EL (cell line): ENCODE data around the gene FHL1.

Experiments used
- DNase-seq: peaks from one replicate; pipeline ENCODE4 v3.0.0-alpha.2; 2016

FHL1 gene

GRCh38 chrX:136190038-136190713 is 42.8 kb downstream of the FHL1 start:
- no peak for DNase-seq

- no peak for DNase-seq
Observed at GRCh38 chrX:136191171-136191570, 43.8 kb downstream of the FHL1 start.

DNA sequence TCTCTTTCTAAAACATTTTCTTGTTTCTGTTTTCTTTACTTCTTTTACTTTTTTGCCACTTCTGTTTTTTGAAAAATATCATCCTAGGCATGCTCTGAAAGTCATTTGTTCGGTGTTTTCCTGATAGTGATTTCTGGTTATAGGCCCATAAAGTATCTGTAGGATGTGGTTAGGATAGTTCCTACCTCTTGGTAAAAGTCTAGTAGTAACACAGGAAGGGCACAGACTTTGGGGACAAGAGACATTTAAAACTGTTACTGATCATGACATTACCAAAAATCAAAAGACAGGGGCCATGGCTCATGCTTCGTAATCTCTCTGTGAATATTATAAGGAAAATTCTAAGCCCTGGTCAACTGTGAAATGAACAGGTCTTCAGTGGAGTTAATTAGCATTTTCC is 44.8 kb downstream of the FHL1 start:
- no peak for DNase-seq

DNA sequence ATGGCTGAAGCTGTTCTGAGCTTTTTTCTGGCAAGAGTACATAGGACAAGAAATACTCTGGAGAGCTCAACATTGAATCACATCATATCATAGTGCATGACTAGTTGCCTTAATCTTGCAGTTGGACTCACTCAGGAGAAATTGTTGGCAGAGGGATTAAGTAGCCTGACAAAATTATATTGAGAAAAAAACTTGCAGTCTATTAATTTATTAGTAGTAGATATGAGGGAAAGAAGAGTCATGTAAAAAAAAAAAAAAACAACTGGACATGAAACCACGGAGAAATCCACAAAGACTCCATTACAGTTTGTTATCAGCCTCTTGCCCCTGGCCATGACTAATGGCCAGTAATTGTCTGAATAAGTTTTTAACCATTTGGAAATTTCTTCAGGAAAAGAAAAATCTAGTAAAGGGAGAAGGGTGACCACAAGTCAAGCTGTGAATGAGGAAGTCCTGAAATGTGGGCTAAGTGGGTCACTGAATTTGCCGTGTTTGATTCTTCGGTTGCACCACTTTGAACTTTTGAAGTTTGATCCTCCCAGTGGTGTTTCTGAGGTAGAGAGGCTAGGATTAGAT is 45.6 kb downstream of the FHL1 start:
- DNase-seq, result peak; percentile 65

DNA sequence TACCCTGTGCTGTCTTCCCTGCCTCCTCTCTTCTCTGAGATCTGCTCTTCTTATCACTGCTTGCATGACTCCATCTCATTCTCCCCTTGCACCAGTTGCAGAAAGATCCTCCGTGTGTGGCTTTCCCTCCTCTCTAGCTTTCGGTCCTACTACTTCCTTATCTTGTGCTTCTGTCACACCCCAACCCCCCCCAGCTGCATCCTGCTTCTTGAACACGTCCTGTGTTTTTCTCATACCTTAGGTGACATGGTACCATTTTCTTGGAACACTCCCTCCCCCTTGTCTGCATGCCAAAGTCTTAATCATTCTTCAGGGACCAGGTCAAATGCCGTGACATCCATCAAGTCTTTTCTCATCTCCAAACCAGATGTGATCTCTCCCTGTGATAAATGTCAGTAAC is 46.4 kb downstream of the FHL1 start:
- DNase-seq, result no peak

DNA sequence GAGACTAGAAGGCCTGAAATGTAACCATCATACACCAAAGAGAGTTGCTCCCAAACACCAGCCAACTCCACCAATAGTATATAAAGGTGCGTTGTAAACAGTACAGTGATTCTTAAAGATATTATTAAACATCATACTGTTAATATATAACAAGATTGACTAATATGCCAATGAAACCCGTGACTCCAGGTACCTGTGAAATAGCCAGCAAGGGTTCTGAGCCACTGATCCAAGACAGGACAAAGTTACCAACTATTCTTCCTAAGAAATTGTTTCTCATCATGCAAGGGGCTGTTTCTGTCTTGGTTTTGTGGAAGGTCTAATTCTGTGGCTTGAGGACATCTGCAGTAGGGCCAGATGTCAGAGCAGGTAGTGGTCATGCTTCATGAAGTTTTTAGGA is 47.2 kb downstream of the FHL1 start:
- no peak for DNase-seq

- DNase-seq, result no peak
Observed at GRCh38 chrX:136195247-136195646, 47.9 kb downstream of the FHL1 start.

GRCh38 chrX:136196691-136197155 is 49.4 kb downstream of the FHL1 start:
- DNase-seq, result peak; percentile 70

DNA sequence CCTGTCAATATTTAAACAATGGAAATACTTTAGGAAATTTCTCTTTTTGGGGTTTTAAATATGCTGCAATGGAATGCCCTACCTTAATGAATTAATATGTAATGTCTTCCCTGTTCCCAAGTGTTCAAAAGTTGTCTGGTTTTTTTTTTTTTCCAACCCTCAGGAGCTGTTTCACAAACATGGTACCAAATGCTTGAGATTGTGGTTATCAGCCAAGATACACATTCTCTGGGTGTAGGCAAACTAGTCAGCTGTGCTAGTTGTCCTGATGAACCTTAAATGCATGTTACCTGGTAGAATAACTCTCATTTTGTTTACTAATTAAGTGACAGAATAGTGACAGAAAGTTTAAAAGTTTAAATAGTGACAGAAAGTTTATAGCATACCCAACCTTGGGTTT is 50.7 kb downstream of the FHL1 start:
- no peak for DNase-seq

DNA sequence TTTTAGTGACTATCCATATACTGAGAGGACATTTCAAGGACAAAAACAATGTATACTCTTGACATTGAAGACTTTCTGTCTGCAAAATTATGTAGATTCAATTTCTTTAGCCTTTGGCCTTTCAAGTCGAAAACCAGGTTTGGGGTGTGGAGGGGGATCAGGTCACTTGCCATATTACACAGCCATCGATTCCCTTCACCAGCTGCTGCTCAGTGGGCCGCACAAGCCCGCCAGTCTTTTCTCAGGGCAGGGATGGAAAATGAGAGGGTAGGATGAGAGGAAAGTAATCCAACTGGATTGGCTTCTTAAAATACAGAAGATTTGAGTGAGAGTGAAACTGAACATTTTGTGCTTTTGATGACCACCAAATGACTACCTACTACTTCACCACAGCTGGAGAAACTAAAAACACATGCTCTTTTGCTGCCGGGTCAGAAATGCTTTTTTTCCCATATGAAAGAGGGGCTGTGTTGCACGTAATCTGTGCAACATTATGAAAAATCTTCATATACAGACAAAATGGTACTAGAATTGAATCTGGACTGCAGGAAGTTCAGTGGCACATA is 51.4 kb downstream of the FHL1 start:
- no peak for DNase-seq

DNA sequence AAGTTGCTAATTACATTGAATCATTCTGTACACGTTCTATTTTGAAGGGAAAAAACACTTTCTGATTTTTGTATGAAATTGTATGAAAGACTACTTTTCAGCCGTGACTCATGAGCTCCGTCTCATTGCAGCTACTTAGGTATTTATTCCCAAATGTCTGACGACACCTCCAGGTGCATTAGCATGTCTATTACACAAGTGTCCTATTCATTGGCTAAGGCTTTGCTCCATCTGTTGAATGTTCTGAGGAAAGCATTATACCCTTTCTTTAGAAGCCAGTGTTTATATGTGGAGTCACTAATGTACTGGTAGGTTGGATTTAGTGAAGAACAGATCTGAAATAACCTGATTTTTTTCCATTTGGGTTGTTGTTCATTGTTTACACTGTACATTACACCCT is 52.0 kb downstream of the FHL1 start:
- no peak for DNase-seq

DNA sequence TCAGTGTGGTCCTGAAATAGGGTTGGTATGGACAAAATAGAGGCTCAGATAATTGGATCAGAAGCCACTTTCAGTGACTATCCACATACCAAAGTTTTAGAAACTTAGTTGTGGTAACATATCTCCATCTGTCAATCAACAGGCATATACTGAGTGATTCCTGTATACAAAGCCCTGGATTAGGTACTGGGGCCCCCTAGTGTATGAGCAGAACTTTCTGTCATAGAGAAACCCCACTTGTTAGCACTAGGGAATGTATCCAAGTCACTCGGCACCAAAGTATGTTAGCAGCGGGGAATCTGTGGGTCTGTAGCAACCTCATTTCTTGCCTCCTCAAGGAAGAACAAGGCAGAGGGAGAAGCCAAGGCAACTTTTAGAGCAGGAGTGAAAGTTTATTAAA is 53.1 kb downstream of the FHL1 start:
- DNase-seq, result peak; percentile 59

GRCh38 chrX:136201601-136202000 is 54.3 kb downstream of the FHL1 start:
- no peak for DNase-seq

DNA sequence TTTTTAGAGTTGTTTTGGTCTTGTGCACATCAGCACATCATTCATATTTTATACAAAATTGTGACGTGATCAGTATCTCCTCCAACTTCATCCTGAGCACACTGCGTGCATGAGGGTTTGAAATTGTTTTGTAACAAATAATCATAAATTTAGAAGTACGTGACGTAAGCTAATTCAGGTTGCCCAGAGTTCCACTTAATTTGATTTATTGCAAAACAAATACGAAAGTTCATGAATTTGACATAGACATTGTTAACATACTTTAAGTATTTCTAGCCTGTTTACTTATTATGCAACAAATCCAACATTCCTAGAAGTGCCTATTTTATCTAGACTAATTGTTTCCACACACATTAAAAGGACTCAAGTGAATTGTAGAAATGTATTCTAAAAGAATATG is 55.6 kb downstream of the FHL1 start:
- peak; percentile 72 for DNase-seq

DNA sequence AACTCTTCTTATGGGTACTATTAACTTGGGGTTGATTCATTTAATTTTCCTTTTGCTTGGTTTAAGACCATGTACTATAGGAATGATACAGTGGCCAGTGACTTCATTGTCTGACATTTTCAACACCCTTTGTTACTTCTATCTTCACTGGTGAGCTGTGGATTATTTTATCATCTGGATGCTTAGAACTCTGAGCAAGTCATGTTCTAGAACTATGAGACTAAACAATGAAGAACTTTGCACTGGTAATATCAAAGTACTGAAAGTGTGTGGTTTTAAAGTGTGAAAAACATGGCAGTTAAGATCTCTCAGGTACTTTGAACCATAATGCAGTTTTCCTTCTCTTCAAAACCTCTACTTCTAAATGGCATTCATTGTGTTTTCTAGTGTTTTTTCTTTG is 56.1 kb downstream of the FHL1 start:
- no peak for DNase-seq

- no peak for DNase-seq
Observed at GRCh38 chrX:136203951-136204350, 56.6 kb downstream of the FHL1 start.

DNA sequence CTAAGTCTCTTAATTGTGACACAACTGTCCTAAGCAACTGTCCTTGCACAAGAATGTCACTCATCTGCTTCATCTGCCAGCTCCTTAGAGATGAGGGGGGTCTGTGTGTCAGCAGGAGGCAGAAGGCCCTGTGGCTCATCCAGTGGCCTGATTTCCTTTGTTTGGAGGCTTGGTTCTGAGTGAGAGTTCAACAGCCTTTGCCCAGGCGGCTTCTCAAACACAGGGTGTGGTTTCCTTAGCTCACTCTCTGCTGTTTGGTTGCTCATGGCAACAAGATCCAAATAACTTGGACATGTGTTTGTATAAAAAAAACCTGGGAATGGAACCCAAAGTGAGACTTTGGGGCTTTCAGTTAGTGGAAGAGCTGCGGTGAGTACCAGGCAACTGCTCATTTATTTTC is 57.2 kb downstream of the FHL1 start:
- DNase-seq, result peak; percentile 57

DNA sequence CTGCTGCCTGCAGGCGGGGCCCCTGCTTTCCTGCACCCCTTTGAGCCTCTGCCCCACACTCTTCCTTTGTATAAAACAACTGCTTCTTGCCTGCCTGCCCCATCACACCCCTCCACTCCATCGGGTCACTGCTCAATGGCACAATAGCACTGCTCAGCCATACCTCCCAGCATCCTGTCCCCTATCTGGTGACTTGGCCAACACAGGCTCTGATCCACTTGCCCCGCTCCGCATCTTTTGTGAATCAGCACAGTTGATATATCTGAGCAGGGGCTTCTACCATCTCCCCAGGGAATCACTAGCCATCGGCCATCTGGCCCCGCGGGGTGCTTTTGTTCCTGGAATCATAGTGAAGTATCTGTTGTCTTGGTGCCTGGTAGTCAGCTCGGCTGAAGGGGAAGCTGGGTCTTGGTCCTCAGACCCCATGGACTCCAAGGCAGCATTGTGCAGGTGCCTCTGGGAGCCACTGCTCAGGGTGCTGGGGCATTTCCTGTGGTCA is 58.6 kb downstream of the FHL1 start:
- no peak for DNase-seq

- DNase-seq, result no peak
Observed at GRCh38 chrX:136206916-136207315, 59.6 kb downstream of the FHL1 start.

GRCh38 chrX:136207546-136207945 is 60.2 kb downstream of the FHL1 start:
- DNase-seq, result no peak

DNA sequence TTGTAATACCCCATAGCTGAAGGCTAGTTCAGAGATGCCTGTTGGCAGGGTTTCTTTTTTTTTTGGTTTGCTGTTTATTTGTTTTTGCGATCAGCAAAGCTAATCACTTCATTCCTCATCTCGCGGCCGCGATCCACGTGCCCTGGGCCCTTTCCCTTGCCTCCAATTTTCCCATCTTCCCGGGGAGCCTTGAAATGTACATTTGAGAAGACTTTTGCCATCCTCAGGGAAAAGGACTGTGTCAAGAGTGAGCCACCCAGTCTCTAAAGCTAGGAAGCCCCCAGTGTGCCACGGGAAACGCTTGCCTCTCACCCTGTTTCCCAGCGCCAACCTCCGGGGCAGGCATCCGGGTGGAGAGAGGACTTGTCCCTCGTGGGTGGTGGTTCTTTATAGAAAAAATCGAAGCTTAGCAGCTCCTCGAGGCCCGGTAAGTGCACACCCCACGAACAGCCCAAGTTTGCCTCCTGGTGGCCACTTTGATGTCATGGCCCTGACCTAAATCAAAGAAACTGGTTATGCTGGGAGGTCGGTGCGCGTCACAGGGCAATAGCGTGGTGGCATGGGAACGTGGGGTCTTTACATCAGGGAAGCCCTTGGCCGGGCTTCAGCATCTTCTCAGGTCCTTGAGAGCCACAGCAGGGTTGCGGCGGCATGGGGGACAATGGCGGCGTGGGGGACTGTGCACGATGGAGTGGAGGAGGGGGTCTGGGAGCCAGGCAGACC is 61.8 kb downstream of the FHL1 start:
- peak; percentile 49 for DNase-seq

- DNase-seq, result no peak
Observed at GRCh38 chrX:136209751-136210150, 62.4 kb downstream of the FHL1 start.

GRCh38 chrX:136210243-136210642 is 62.9 kb downstream of the FHL1 start:
- no peak for DNase-seq

DNA sequence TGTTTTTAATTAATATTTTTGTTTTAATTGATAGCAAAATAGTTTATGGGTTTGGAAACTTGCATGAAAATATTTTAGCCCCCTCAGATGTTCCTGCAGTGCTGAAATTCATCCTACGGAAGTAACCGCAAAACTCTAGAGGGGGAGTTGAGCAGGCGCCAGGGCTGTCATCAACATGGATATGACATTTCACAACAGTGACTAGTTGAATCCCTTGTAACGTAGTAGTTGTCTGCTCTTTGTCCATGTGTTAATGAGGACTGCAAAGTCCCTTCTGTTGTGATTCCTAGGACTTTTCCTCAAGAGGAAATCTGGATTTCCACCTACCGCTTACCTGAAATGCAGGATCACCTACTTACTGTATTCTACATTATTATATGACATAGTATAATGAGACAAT is 63.5 kb downstream of the FHL1 start:
- no peak for DNase-seq
